ENCODE data around the gene HMSD.

- TF ChIP-seq ZNF274 (IDR thresholded peaks at IDR 0.05; ENCODE audit: low read depth, low read length) (no peak), SUZ12 (IDR thresholded peaks at IDR 0.05; ENCODE audit: extremely low read depth, insufficient read depth, insufficient read length) (no peak), YY1 (IDR thresholded peaks at IDR 0.05; ENCODE audit: insufficient read depth, insufficient read length) (no peak)
Measured at GRCh38 chr18:63974991-63975390, 25.9 kb downstream of the HMSD start.
